Endothelial cell of umbilical vein (primary cell): ENCODE measurements around the gene RALGPS1.

Experiments
- EZH2 ChIP-seq: IDR thresholded peaks from 2 replicates; pipeline ENCODE4 v1.6.1; 2012; ENCODE audit warnings: borderline replicate concordance, low read depth, mild to moderate bottlenecking, moderate library complexity, low read length, inconsistent platforms; ENCODE audit not compliant: severe bottlenecking
- GATA2 ChIP-seq: IDR thresholded peaks from 2 replicates; pipeline ENCODE4 v1.7.0; 2011; ENCODE audit warnings: low read depth, mild to moderate bottlenecking, moderate library complexity, mixed read lengths, low read length; ENCODE audit not compliant: insufficient read length, insufficient read depth
- JUN ChIP-seq: IDR thresholded peaks from 2 replicates; pipeline ENCODE4 v1.6.1; 2011; ENCODE audit warnings: borderline replicate concordance, low read depth; ENCODE audit not compliant: insufficient read length, insufficient read depth
- MYC ChIP-seq: IDR thresholded peaks from one replicate; pipeline ENCODE4 v1.6.1; 2011; ENCODE audit warnings: mild to moderate bottlenecking, low read depth, low read length
- POLR2A ChIP-seq: IDR thresholded peaks from 2 replicates; pipeline ENCODE4 v1.6.1; 2012; ENCODE audit warnings: low read depth, mild to moderate bottlenecking, control low read depth, low read length
- POLR2AphosphoS5 ChIP-seq: IDR thresholded peaks from 2 replicates; pipeline ENCODE4 v1.6.1; 2012; ENCODE audit warnings: low read depth, mild to moderate bottlenecking, control low read depth, low read length, moderate library complexity; ENCODE audit not compliant: insufficient read depth
- TF ChIP-seq, protein P1 (sequence below), 2 donors: IDR thresholded peaks; 1 replicate in 1 of 2; 2 replicates in 1 of 2; pipeline ENCODE4 v1.5.1; 2011; ENCODE audit warnings: low read length in 2 of 2, mild to moderate bottlenecking in 2 of 2, moderate library complexity in 2 of 2, control low read depth in 1 of 2, inconsistent platforms in 1 of 2, low read depth in 1 of 2; ENCODE audit not compliant: insufficient read depth in 1 of 2; ENCODE audit errors: extremely low read depth in 1 of 2
- TF ChIP-seq, protein P2 (sequence below): IDR thresholded peaks from 2 replicates; pipeline ENCODE4 v1.6.1; 2011; ENCODE audit not compliant: insufficient read depth, insufficient read length

DNA sequence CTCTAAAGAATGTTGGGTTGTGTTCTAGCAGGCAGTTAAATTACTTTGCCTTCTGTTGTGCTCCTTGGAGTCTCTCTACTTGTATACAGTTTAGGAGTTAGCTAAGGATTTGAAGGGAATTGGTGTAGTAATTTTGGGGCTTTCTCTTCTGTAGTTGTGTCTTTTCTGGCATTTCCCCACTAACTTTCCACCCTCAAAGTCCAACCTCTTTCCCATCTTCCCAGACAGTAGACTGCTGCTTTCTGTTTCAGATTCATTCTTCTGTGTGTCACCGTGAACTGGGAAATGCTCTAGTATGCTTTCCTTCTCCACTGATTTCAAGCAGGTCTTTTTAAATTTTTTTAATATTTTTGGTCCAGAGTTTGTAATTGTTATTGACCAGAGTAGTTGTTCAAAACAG, 212.4 kb downstream of the RALGPS1 start:
- TF ChIP-seq, protein P1, sequence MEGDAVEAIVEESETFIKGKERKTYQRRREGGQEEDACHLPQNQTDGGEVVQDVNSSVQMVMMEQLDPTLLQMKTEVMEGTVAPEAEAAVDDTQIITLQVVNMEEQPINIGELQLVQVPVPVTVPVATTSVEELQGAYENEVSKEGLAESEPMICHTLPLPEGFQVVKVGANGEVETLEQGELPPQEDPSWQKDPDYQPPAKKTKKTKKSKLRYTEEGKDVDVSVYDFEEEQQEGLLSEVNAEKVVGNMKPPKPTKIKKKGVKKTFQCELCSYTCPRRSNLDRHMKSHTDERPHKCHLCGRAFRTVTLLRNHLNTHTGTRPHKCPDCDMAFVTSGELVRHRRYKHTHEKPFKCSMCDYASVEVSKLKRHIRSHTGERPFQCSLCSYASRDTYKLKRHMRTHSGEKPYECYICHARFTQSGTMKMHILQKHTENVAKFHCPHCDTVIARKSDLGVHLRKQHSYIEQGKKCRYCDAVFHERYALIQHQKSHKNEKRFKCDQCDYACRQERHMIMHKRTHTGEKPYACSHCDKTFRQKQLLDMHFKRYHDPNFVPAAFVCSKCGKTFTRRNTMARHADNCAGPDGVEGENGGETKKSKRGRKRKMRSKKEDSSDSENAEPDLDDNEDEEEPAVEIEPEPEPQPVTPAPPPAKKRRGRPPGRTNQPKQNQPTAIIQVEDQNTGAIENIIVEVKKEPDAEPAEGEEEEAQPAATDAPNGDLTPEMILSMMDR (IDR thresholded peaks at IDR 0.05; ENCODE audit: extremely low read depth in 1 of 2, insufficient read depth in 1 of 2, low read depth in 1 of 2, low read length in 2 of 2) = no peak
- no peak for TF ChIP-seq POLR2AphosphoS5
- no peak for TF ChIP-seq POLR2A
- no peak for TF ChIP-seq EZH2
- TF ChIP-seq, protein P2, sequence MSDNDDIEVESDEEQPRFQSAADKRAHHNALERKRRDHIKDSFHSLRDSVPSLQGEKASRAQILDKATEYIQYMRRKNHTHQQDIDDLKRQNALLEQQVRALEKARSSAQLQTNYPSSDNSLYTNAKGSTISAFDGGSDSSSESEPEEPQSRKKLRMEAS = no peak
- TF ChIP-seq JUN = no peak
- TF ChIP-seq MYC = no peak
- TF ChIP-seq GATA2 = no peak
